GM23338 (cell line): Measurements from ENCODE around the gene KLHL7. TPM values are rescaled to one million over a fixed set of nuclear protein-coding genes. Genes with fewer than 3 reads are reported as not detected.

Experiments
- ATAC-seq: fragments of 200-7000 bp; cut with Tn5 transposase; 3 replicates; pipeline ENCODE4 v1.9.1; 2020
- DNase-seq: peaks from one replicate; pipeline ENCODE4 v3.0.0-alpha.2; 2015; ENCODE audit warnings: low spot score
- H2AFZ ChIP-seq: fragments of 200-600 bp; sonication (generic); 2 replicates; pipeline ENCODE4 v1.8.0; 2016; ENCODE audit warnings: antibody characterized with exemption, mild to moderate bottlenecking, moderate library complexity
- H3F3A ChIP-seq: fragments of 200-600 bp; sonication (generic); replicated peaks from 2 replicates; pipeline ENCODE4 v1.8.0; 2017; ENCODE audit warnings: antibody characterized with exemption, mixed run types, low read depth
- H3K27ac ChIP-seq: fragments of 200-600 bp; sonication (generic); 2 replicates; pipeline ENCODE4 v1.6.1; 2016; ENCODE audit warnings: low read depth
- H3K27me3 ChIP-seq: fragments of 200-600 bp; sonication (generic); 2 replicates; pipeline ENCODE4 v1.8.0; 2016; ENCODE audit warnings: mild to moderate bottlenecking, mixed run types, moderate library complexity; ENCODE audit not compliant: insufficient read depth
- H3K36me3 ChIP-seq: fragments of 200-600 bp; sonication (generic); 2 replicates; pipeline ENCODE4 v1.8.0; 2016; ENCODE audit warnings: mild to moderate bottlenecking; ENCODE audit not compliant: insufficient read depth
- H3K4me1 ChIP-seq: fragments of 200-600 bp; sonication (generic); 2 replicates; pipeline ENCODE4 v1.8.0; 2016; ENCODE audit warnings: mild to moderate bottlenecking, moderate library complexity; ENCODE audit not compliant: insufficient read depth
- H3K4me2 ChIP-seq: fragments of 200-600 bp; sonication (generic); 2 replicates; pipeline ENCODE4 v1.7.1; 2017; ENCODE audit warnings: mixed run types
- H3K4me3 ChIP-seq: fragments of 200-600 bp; sonication (generic); 2 replicates; pipeline ENCODE4 v1.6.1; 2016; ENCODE audit warnings: mixed run types
- H3K79me2 ChIP-seq: fragments of 200-600 bp; sonication (generic); replicated peaks from 2 replicates; pipeline ENCODE4 v1.8.0; 2017; ENCODE audit warnings: mild to moderate bottlenecking; ENCODE audit not compliant: insufficient read depth
- H3K9me2 ChIP-seq: fragments of 200-600 bp; sonication (generic); 2 replicates; pipeline ENCODE4 v1.8.0; 2017; ENCODE audit not compliant: insufficient read depth
- H4K20me1 ChIP-seq: fragments of 200-600 bp; sonication (generic); replicated peaks from 2 replicates; pipeline ENCODE4 v1.8.0; 2017; ENCODE audit warnings: mild to moderate bottlenecking; ENCODE audit not compliant: insufficient read depth
- H3K27ac Mint-ChIP-seq: 2 replicates; pipeline ENCODE4 v1.8.0; 2020; ENCODE audit warnings: inconsistent platforms, mild to moderate bottlenecking, moderate library complexity, mixed read lengths
- H3K27me3 Mint-ChIP-seq: 3 replicates; pipeline ENCODE4 v1.8.0; 2022; ENCODE audit warnings: low read depth, mild to moderate bottlenecking, moderate library complexity, mixed read lengths, inconsistent platforms; ENCODE audit not compliant: insufficient read depth, poor library complexity
- H3K36me3 Mint-ChIP-seq: 3 replicates; pipeline ENCODE4 v1.8.0; 2021; ENCODE audit warnings: low read depth, mild to moderate bottlenecking, inconsistent platforms, moderate library complexity, mixed read lengths
- H3K4me1 Mint-ChIP-seq: 3 replicates; pipeline ENCODE4 v1.8.0; 2020; ENCODE audit warnings: mild to moderate bottlenecking, inconsistent platforms, mixed read lengths
- H3K4me3 Mint-ChIP-seq: 3 replicates; pipeline ENCODE4 v1.8.0; 2021; ENCODE audit warnings: moderate library complexity, mild to moderate bottlenecking, inconsistent platforms, mixed read lengths
- H3K9me3 Mint-ChIP-seq: 3 replicates; pipeline ENCODE4 v1.8.0; 2020; ENCODE audit warnings: moderate library complexity, mild to moderate bottlenecking, inconsistent platforms, mixed read lengths
- CREB1 ChIP-seq: fragments of 250-450 bp; sonication (Bioruptor Pico); IDR thresholded peaks from 2 replicates; pipeline ENCODE4 v1.5.0; 2020; ENCODE audit warnings: low read depth, mild to moderate bottlenecking, moderate library complexity
- EZH2 ChIP-seq: fragments of 200-600 bp; sonication (generic); IDR thresholded peaks from one replicate; pipeline ENCODE4 v1.8.0; 2017; ENCODE audit warnings: antibody characterized with exemption, mild to moderate bottlenecking, low read depth; ENCODE audit not compliant: unreplicated experiment
- EZH2phosphoT487 ChIP-seq: fragments of 200-600 bp; sonication (generic); IDR thresholded peaks from one replicate; pipeline ENCODE4 v1.8.1; 2018; ENCODE audit warnings: antibody characterized with exemption; ENCODE audit not compliant: unreplicated experiment
- JUNB ChIP-seq: IDR thresholded peaks from one replicate; pipeline ENCODE4 v1.6.1; 2016; ENCODE audit warnings: antibody characterized with exemption; ENCODE audit not compliant: unreplicated experiment
- NANOG ChIP-seq: IDR thresholded peaks from 2 replicates; pipeline ENCODE4 v1.6.1; 2016; ENCODE audit warnings: antibody characterized with exemption, borderline replicate concordance
- POLR2AphosphoS5 ChIP-seq: IDR thresholded peaks from 2 replicates; pipeline ENCODE4 v1.6.1; 2016; ENCODE audit warnings: antibody characterized with exemption, low read depth
- STAT1 ChIP-seq: IDR thresholded peaks from one replicate; pipeline ENCODE4 v1.6.1; 2016; ENCODE audit warnings: antibody characterized with exemption; ENCODE audit not compliant: unreplicated experiment
- ZNF114 ChIP-seq: fragments of 250-450 bp; sonication (Bioruptor Pico); IDR thresholded peaks from 2 replicates; pipeline ENCODE4 v1.5.0; 2020; ENCODE audit warnings: mild to moderate bottlenecking, moderate library complexity
- ZNF331 ChIP-seq: fragments of 250-450 bp; sonication (Bioruptor Pico); IDR thresholded peaks from 2 replicates; pipeline ENCODE4 v1.5.0; 2020; ENCODE audit warnings: low read depth, mild to moderate bottlenecking, moderate library complexity
- ZNF462 ChIP-seq: fragments of 250-450 bp; sonication (Bioruptor Pico); IDR thresholded peaks from 2 replicates; pipeline ENCODE4 v1.5.0; 2020; ENCODE audit warnings: mild to moderate bottlenecking, moderate library complexity
- polyA plus RNA-seq: library from polyadenylated mRNA; unstranded; fragments of >200 nt; fragmentation: Nextera tagmentation; extraction: Ambion mirVana; gene quantifications from 2 replicates; pipeline ENCODE4 v1.2.1, GENCODE V29; 2016
- total RNA-seq: library from RNA; depleted of rRNA; stranded (reverse); fragments of >200 nt; shearing (Covaris generic); gene quantifications from 2 replicates; pipeline ENCODE4 v1.2.3, GENCODE V29; 2014
- TF ChIP-seq, protein P1 (sequence below): IDR thresholded peaks from 2 replicates; pipeline ENCODE4 v1.6.1; 2016; ENCODE audit warnings: antibody characterized with exemption
- TF ChIP-seq, protein P2 (sequence below): IDR thresholded peaks from one replicate; pipeline ENCODE4 v1.6.1; 2018; ENCODE audit warnings: antibody characterized with exemption; ENCODE audit not compliant: unreplicated experiment
- TF ChIP-seq, protein P3 (sequence below), 2 experiments: fragments of 200-600 bp in 1 of 2; sonication (generic) in 1 of 2; conservative IDR thresholded peaks; 2 replicates each; pipeline versions ENCODE4 v1.5.1 to v1.6.1; 2016 to 2017; ENCODE audit warnings: antibody characterized with exemption in 2 of 2, low read depth in 2 of 2, mild to moderate bottlenecking in 2 of 2, moderate library complexity in 1 of 2

KLHL7 gene
- total and polyA plus RNA-seq, 2 experiments from 2014 or later = 92.5 to 119 TPM

DNA sequence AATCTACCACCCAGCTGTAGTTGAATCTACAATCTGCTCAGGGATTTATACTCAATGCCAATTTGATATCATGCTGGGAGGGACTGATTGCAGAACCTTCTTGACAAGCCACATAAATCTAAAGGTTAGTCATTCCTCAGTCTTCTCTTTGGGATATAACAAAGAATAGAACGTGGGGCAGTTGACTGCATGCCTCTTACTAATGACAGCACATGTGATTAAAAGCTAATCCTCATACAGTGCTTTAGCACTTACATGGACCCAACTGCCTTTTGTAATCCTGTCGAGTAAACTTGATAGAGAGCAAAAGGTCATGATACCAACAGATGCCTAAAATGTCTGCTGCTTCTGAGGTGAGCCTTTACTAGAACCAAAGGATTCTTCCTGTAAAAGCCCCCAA is 12.3 kb downstream of the KLHL7 start:
- Histone ChIP-seq H2AFZ (no peak overlapping the region), H3K4me1 (peaks cover 51% of the 10 kb centered on the region), H3K4me3 (no peak overlapping the region), H3F3A (peaks cover 14% of the 10 kb centered on the region; the same call in 1 of the 2 replicates), H3K9me2 (no peaks in the 10 kb centered on the region), H3K36me3 (no peaks in the 10 kb centered on the region), H3K79me2 (peaks cover 90% of the 10 kb centered on the region), H3K27me3 (no peaks in the 10 kb centered on the region), H3K4me2 (0 out of 2 replicates have a peak overlapping the region, but pooled peaks have one; percentile 31), H4K20me1 (no peaks in the 10 kb centered on the region), H3K27ac (peak overlapping the region; percentile 91; the same call in 1 of the 2 replicates)
- H3K4me1 Mint-ChIP-seq = peaks cover 76% of the 10 kb centered on the region
- H3K27me3 Mint-ChIP-seq = peaks cover 10% of the 10 kb centered on the region
- H3K36me3 Mint-ChIP-seq = peaks cover 34% of the 10 kb centered on the region
- TF ChIP-seq POLR2AphosphoS5 = no peak
- no peak for TF ChIP-seq CREB1 (CRISPR knock-in tag)
- TF ChIP-seq ZNF114 (CRISPR knock-in tag) = no peak
- no peak for TF ChIP-seq EZH2
- no peak for TF ChIP-seq ZNF331 (CRISPR knock-in tag)
- no peak for TF ChIP-seq JUNB
- TF ChIP-seq, protein P1, sequence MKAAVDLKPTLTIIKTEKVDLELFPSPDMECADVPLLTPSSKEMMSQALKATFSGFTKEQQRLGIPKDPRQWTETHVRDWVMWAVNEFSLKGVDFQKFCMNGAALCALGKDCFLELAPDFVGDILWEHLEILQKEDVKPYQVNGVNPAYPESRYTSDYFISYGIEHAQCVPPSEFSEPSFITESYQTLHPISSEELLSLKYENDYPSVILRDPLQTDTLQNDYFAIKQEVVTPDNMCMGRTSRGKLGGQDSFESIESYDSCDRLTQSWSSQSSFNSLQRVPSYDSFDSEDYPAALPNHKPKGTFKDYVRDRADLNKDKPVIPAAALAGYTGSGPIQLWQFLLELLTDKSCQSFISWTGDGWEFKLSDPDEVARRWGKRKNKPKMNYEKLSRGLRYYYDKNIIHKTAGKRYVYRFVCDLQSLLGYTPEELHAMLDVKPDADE = no peak
- TF ChIP-seq, protein P2, sequence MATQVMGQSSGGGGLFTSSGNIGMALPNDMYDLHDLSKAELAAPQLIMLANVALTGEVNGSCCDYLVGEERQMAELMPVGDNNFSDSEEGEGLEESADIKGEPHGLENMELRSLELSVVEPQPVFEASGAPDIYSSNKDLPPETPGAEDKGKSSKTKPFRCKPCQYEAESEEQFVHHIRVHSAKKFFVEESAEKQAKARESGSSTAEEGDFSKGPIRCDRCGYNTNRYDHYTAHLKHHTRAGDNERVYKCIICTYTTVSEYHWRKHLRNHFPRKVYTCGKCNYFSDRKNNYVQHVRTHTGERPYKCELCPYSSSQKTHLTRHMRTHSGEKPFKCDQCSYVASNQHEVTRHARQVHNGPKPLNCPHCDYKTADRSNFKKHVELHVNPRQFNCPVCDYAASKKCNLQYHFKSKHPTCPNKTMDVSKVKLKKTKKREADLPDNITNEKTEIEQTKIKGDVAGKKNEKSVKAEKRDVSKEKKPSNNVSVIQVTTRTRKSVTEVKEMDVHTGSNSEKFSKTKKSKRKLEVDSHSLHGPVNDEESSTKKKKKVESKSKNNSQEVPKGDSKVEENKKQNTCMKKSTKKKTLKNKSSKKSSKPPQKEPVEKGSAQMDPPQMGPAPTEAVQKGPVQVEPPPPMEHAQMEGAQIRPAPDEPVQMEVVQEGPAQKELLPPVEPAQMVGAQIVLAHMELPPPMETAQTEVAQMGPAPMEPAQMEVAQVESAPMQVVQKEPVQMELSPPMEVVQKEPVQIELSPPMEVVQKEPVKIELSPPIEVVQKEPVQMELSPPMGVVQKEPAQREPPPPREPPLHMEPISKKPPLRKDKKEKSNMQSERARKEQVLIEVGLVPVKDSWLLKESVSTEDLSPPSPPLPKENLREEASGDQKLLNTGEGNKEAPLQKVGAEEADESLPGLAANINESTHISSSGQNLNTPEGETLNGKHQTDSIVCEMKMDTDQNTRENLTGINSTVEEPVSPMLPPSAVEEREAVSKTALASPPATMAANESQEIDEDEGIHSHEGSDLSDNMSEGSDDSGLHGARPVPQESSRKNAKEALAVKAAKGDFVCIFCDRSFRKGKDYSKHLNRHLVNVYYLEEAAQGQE = no peak
- TF ChIP-seq, protein P3, sequence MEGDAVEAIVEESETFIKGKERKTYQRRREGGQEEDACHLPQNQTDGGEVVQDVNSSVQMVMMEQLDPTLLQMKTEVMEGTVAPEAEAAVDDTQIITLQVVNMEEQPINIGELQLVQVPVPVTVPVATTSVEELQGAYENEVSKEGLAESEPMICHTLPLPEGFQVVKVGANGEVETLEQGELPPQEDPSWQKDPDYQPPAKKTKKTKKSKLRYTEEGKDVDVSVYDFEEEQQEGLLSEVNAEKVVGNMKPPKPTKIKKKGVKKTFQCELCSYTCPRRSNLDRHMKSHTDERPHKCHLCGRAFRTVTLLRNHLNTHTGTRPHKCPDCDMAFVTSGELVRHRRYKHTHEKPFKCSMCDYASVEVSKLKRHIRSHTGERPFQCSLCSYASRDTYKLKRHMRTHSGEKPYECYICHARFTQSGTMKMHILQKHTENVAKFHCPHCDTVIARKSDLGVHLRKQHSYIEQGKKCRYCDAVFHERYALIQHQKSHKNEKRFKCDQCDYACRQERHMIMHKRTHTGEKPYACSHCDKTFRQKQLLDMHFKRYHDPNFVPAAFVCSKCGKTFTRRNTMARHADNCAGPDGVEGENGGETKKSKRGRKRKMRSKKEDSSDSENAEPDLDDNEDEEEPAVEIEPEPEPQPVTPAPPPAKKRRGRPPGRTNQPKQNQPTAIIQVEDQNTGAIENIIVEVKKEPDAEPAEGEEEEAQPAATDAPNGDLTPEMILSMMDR (conservative IDR thresholded peaks at IDR 0.05; ENCODE audit: low read depth in 2 of 2) = no peak
- TF ChIP-seq EZH2phosphoT487 = no peak
- no peak for TF ChIP-seq NANOG
- no peak for TF ChIP-seq STAT1
- TF ChIP-seq ZNF462 (CRISPR knock-in tag) = no peak
- ATAC-seq (no peak), DNase-seq (no peak)
- H3K27ac Mint-ChIP-seq = peak overlapping the region; percentile 98
- H3K9me3 Mint-ChIP-seq = no peaks in the 10 kb centered on the region
- H3K4me3 Mint-ChIP-seq = no peak overlapping the region
